M059J (cell line): ENCODE data around the gene ATF7IP. TPM values are rescaled to one million over a fixed set of nuclear protein-coding genes. Genes with fewer than 3 reads are reported as not detected.

Experiments
- DNase-seq: peaks from one replicate; pipeline ENCODE4 v3.0.0-alpha.2; 2012; ENCODE audit warnings: low read depth
- total RNA-seq: library from RNA; depleted of rRNA; stranded (reverse); fragments of >200 nt; shearing (Covaris generic); gene quantifications from 2 replicates; pipeline ENCODE4 v1.2.3, GENCODE V29; 2014

Gene ATF7IP
- total RNA-seq, 1 experiment from 2014 or later, result 34.1 TPM

GRCh38 chr12:14417715-14418114 lies 52.2 kb downstream of the ATF7IP start:
- peak; percentile 58 for DNase-seq

GRCh38 chr12:14418451-14418890 lies 53.0 kb downstream of the ATF7IP start:
- DNase-seq, result no peak

- no peak for DNase-seq
These were observed 57.2 kb downstream of the ATF7IP start for GRCh38 chr12:14422516-14423230.

- no peak for DNase-seq
These were observed 59.1 kb downstream of the ATF7IP start for GRCh38 chr12:14424545-14424944.

GRCh38 chr12:14426792-14427191 lies 61.3 kb downstream of the ATF7IP start:
- DNase-seq, result no peak

- DNase-seq, result no peak
These were observed 62.4 kb downstream of the ATF7IP start for GRCh38 chr12:14427929-14428328.

- DNase-seq, result no peak
These were observed 65.0 kb downstream of the ATF7IP start for GRCh38 chr12:14430394-14430986.

- no peak for DNase-seq
These were observed 66.5 kb downstream of the ATF7IP start for GRCh38 chr12:14431975-14432374.

- DNase-seq, result no peak
These were observed 70.1 kb downstream of the ATF7IP start for GRCh38 chr12:14435627-14436026.

GRCh38 chr12:14442221-14442881 lies 76.9 kb downstream of the ATF7IP start:
- no peak for DNase-seq

GRCh38 chr12:14443531-14443930 lies 78.0 kb downstream of the ATF7IP start:
- no peak for DNase-seq

GRCh38 chr12:14450479-14450878 lies 85.0 kb downstream of the ATF7IP start:
- no peak for DNase-seq

- no peak for DNase-seq
These were observed 86.9 kb downstream of the ATF7IP start for GRCh38 chr12:14452336-14452735.

GRCh38 chr12:14452865-14453264 lies 87.4 kb downstream of the ATF7IP start:
- no peak for DNase-seq

GRCh38 chr12:14454098-14454907 lies 88.8 kb downstream of the ATF7IP start:
- peak; percentile 51 for DNase-seq

GRCh38 chr12:14460212-14460841 lies 94.8 kb downstream of the ATF7IP start:
- DNase-seq, result no peak

GRCh38 chr12:14471497-14471896 lies 106.0 kb downstream of the ATF7IP start:
- no peak for DNase-seq

GRCh38 chr12:14473707-14474287 lies 108.3 kb downstream of the ATF7IP start:
- peak; percentile 36 for DNase-seq

- no peak for DNase-seq
These were observed 113.5 kb downstream of the ATF7IP start for GRCh38 chr12:14479004-14479403.

GRCh38 chr12:14481201-14481600 lies 115.7 kb downstream of the ATF7IP start:
- no peak for DNase-seq

GRCh38 chr12:14482361-14482760 lies 116.9 kb downstream of the ATF7IP start:
- DNase-seq, result no peak
